Glomerular endothelial cell (primary cell): ENCODE results near the gene DPH5. TPM values are rescaled to one million over a fixed set of nuclear protein-coding genes. Genes with fewer than 3 reads are reported as not detected.
A peak's percentile ranks its signal among the peaks of the same experiment; 100 is the strongest.
"Not testable (repeated sequence)": the region's sequence is repeated elsewhere in the genome, so short reads cannot be mapped to it uniquely, and the experiment has no call there.

Experiments used
- DNase-seq: peaks from one replicate; pipeline ENCODE4 v3.0.0-alpha.2; 2011; ENCODE audit warnings: low read depth, low spot score; ENCODE audit errors: extremely low read depth
- total RNA-seq: library from RNA; depleted of rRNA; stranded (reverse); fragments of >200 nt; gene quantifications from 2 replicates; pipeline ENCODE4 v1.2.3, GENCODE V29; 2015

DPH5 gene
- total RNA-seq, 1 donor from 2014 or later = 13.7 TPM

GRCh38 chr1:101033017-101033416 is 7.4 kb upstream of the DPH5 start:
- DNase-seq = no peak

GRCh38 chr1:101032129-101032528 is 6.5 kb upstream of the DPH5 start:
- not testable (repeated sequence) for DNase-seq

- DNase-seq = no peak
Observed at GRCh38 chr1:101030881-101031280, 5.3 kb upstream of the DPH5 start.

GRCh38 chr1:101029184-101029583 is 3.6 kb upstream of the DPH5 start:
- no peak for DNase-seq

GRCh38 chr1:101028466-101028865 is 2.9 kb upstream of the DPH5 start:
- no peak for DNase-seq

GRCh38 chr1:101027194-101027772 is 1.7 kb upstream of the DPH5 start:
- no peak for DNase-seq

- DNase-seq = no peak
Observed at GRCh38 chr1:101026430-101026788, 825 bp upstream of the DPH5 start.

- peak; percentile 20 for DNase-seq
Observed at GRCh38 chr1:101025283-101025656, 314 bp downstream of the DPH5 start.

GRCh38 chr1:101022294-101022693 is 3.3 kb downstream of the DPH5 start:
- DNase-seq = no peak

GRCh38 chr1:101017448-101017847 is 8.1 kb downstream of the DPH5 start:
- no peak for DNase-seq

- no peak for DNase-seq
Observed at GRCh38 chr1:101013776-101014175, 11.8 kb downstream of the DPH5 start.

GRCh38 chr1:101008229-101008834 is 17.3 kb downstream of the DPH5 start:
- no peak for DNase-seq

GRCh38 chr1:101006553-101006952 is 19.0 kb downstream of the DPH5 start:
- DNase-seq = peak; percentile 44

- no peak for DNase-seq
Observed at GRCh38 chr1:101005871-101006270, 19.7 kb downstream of the DPH5 start.

- DNase-seq = no peak
Observed at GRCh38 chr1:101005183-101005582, 20.4 kb downstream of the DPH5 start.

GRCh38 chr1:101004670-101005069 is 20.9 kb downstream of the DPH5 start:
- no peak for DNase-seq

GRCh38 chr1:101004061-101004460 is 21.5 kb downstream of the DPH5 start:
- no peak for DNase-seq

GRCh38 chr1:101003012-101003650 is 22.5 kb downstream of the DPH5 start:
- no peak for DNase-seq

GRCh38 chr1:101002551-101002950 is 23.0 kb downstream of the DPH5 start:
- DNase-seq = no peak

- no peak for DNase-seq
Observed at GRCh38 chr1:101000131-101000873, 25.3 kb downstream of the DPH5 start.

GRCh38 chr1:100998426-100998825 is 27.2 kb downstream of the DPH5 start:
- DNase-seq = no peak
